Prostate gland (tissue), 2 donors: ENCODE data around the gene GLP1R.

Source experiments
- POLR2A ChIP-seq: fragments of 450-650 bp; IDR thresholded peaks from one replicate; pipeline ENCODE4 v1.6.1; 2016; ENCODE audit warnings: antibody characterized with exemption, mild to moderate bottlenecking
- TF ChIP-seq, protein P1 (sequence below), 4 experiments: fragments of 200-600 bp in 2 of 4; fragments of 450-650 bp in 2 of 4; sonication (generic) in 2 of 4; IDR thresholded peaks; 1 replicate in 3 of 4; 2 replicates in 1 of 4; pipeline ENCODE4 v1.5.1; 2016 to 2019; ENCODE audit warnings: antibody characterized with exemption in 4 of 4, mild to moderate bottlenecking in 2 of 4, moderate library complexity in 2 of 4

DNA sequence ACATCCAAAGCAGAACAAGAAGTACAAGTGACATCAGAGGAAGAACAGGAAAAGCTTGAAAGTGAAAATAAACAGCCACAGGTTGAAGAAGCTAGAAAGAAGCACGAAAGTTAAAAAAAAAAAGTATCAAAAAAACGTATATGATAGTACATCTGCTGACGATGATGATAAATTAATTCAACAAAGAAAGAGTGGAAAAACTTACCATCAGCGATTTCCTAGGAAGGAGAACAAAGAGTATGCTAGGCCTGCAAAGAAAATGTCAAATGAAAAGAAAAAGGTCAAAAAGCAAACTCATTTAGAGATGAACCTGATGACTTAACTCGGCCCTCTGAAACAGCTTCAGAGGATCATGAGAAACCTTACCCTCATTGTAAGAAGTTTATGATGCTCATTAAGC lies 62.7 kb downstream of the GLP1R start:
- TF ChIP-seq, protein P1, sequence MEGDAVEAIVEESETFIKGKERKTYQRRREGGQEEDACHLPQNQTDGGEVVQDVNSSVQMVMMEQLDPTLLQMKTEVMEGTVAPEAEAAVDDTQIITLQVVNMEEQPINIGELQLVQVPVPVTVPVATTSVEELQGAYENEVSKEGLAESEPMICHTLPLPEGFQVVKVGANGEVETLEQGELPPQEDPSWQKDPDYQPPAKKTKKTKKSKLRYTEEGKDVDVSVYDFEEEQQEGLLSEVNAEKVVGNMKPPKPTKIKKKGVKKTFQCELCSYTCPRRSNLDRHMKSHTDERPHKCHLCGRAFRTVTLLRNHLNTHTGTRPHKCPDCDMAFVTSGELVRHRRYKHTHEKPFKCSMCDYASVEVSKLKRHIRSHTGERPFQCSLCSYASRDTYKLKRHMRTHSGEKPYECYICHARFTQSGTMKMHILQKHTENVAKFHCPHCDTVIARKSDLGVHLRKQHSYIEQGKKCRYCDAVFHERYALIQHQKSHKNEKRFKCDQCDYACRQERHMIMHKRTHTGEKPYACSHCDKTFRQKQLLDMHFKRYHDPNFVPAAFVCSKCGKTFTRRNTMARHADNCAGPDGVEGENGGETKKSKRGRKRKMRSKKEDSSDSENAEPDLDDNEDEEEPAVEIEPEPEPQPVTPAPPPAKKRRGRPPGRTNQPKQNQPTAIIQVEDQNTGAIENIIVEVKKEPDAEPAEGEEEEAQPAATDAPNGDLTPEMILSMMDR (IDR thresholded peaks at IDR 0.05): no peak
- TF ChIP-seq POLR2A: no peak
